Uterus (tissue), 4 donors: Measurements from ENCODE around the gene TMEM245. TPM values are rescaled to one million over a fixed set of nuclear protein-coding genes. Genes with fewer than 3 reads are reported as not detected.
"Not testable (repeated sequence)": the region's sequence is repeated elsewhere in the genome, so short reads cannot be mapped to it uniquely, and the experiment has no call there.

Experiments
- DNase-seq, 2 donors: peaks; one replicate each; pipeline ENCODE4 v3.0.0-alpha.2; 2019 to 2020
- H3K27ac ChIP-seq, 2 donors: fragments of 200-600 bp; sonication (generic); 1 replicate in 1 of 2; 2 replicates in 1 of 2; pipeline ENCODE4 v1.5.1; 2016 to 2018
- H3K27me3 ChIP-seq, 2 donors: fragments of 200-600 bp; sonication (generic); one replicate each; pipeline ENCODE4 v1.5.1; 2018 to 2019; ENCODE audit warnings: control low read depth in 1 of 2
- H3K36me3 ChIP-seq, 2 donors: fragments of 200-600 bp; sonication (generic); one replicate each; pipeline ENCODE4 v1.5.1; 2019; ENCODE audit warnings: control low read depth in 1 of 2
- H3K4me1 ChIP-seq, 2 donors: fragments of 200-600 bp; sonication (generic); one replicate each; pipeline ENCODE4 v1.5.1; 2018 to 2019; ENCODE audit warnings: control low read depth in 1 of 2
- H3K4me3 ChIP-seq, 2 donors: fragments of 200-600 bp; sonication (generic); 1 replicate in 1 of 2; 2 replicates in 1 of 2; pipeline ENCODE4 v1.5.1; 2018 to 2019; ENCODE audit warnings: mild to moderate bottlenecking in 1 of 2
- H3K9me3 ChIP-seq, 2 donors: fragments of 200-600 bp; sonication (generic); one replicate each; pipeline ENCODE4 v1.5.1; 2019; ENCODE audit warnings: control low read depth in 1 of 2
- CTCF ChIP-seq, 4 experiments: fragments of 200-600 bp in 2 of 4; fragments of 450-650 bp in 2 of 4; sonication (generic) in 2 of 4; IDR thresholded peaks; one replicate each; pipeline ENCODE4 v1.5.1; 2016 to 2019; ENCODE audit warnings: antibody characterized with exemption in 4 of 4, mild to moderate bottlenecking in 2 of 4, moderate library complexity in 1 of 4
- POLR2A ChIP-seq, 2 donors: fragments of 450-650 bp; IDR thresholded peaks; one replicate each; pipeline ENCODE4 v1.6.1; 2016; ENCODE audit warnings: antibody characterized with exemption in 2 of 2, mild to moderate bottlenecking in 1 of 2, moderate library complexity in 1 of 2
- intact Hi-C: fragments of 100-400 bp; cut with DNase I; formaldehyde crosslinking; loops from one replicate; pipeline ENCODE4 v1.15.1; 2023; ENCODE audit warnings: low total_unique reads
- total RNA-seq, 4 donors: library from RNA; depleted of rRNA in 3 of 4; stranded (reverse); fragments of >200 nt in 3 of 4; gene quantifications; one replicate each; pipeline versions ENCODE4 v1.1.0 to v1.2.4, GENCODE V29; 2014 to 2023
- donor health status: DM: yes; HTN: yes; CAD: no.

TMEM245 gene
- total RNA-seq, 4 donors from 2014 or later = 59.7 to 80.0 (median 76.0) TPM

DNA sequence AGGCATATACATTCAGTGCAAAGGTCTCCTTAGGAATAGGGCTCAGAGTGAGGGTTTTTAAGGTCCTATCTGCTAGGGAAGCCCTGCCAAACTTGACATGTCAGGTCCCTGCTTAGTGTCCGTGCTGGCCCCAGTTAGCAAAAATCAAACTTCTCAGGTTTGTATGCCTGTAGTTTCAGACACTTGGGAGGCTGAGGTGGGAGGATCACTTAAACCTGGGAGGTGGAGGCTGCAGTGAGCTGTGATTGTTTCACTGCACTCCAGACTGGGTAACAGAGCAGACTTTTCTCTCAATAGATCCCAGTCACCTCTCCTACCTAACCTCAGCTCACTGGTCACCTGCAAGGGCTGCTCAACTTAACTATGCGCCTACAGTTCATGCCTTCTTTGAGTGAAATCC lies 18.7 kb upstream of the TMEM245 start:
- TF ChIP-seq CTCF (IDR thresholded peaks at IDR 0.05) (no peak), POLR2A (IDR thresholded peaks at IDR 0.05) (no peak)
- Histone ChIP-seq H3K36me3 (no peaks in the 10 kb centered on the region), H3K27me3 (no peaks in the 10 kb centered on the region), H3K4me3 (no peak overlapping the region), H3K27ac (no peak overlapping the region), H3K9me3 (no peaks in the 10 kb centered on the region), H3K4me1 (no peaks in the 10 kb centered on the region)
- intact Hi-C loops = no loop called here
- no peak for DNase-seq

GRCh38 chr9:109134167-109134578 lies 14.4 kb upstream of the TMEM245 start:
- H3K9me3 ChIP-seq = no peaks in the 10 kb centered on the region
- H3K36me3 ChIP-seq = no peaks in the 10 kb centered on the region
- DNase-seq = no peak
- TF ChIP-seq CTCF (IDR thresholded peaks at IDR 0.05) = no peak
- no peak for TF ChIP-seq POLR2A (IDR thresholded peaks at IDR 0.05)
- no peak overlapping the region for H3K4me3 ChIP-seq
- H3K27me3 ChIP-seq = no peaks in the 10 kb centered on the region
- H3K27ac ChIP-seq = no peak overlapping the region
- intact Hi-C loops = no loop called here
- H3K4me1 ChIP-seq = no peaks in the 10 kb centered on the region

DNA sequence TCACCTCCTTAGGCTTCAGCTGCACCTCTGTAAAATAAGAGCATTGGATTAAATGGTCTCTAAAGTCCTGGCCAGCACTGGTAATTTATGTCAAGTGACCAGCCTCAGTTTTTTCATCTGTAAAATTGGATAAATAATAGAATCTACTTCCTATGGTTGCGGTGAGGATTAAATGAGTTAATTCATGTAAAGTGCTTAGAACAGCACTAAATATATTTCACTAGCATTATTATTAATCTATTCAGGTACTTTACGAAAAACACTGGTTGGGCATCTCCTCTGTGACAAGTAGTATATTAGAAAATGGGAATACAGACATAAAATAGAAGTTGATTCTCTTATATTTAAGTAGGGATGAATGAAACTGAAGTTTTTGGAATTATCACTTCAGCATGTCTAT lies 13.8 kb upstream of the TMEM245 start:
- intact Hi-C loops = no loop called here
- H3K27me3 ChIP-seq = no peaks in the 10 kb centered on the region
- H3K4me1 ChIP-seq = no peaks in the 10 kb centered on the region
- no peak overlapping the region for H3K27ac ChIP-seq
- DNase-seq = no peak
- H3K36me3 ChIP-seq = no peaks in the 10 kb centered on the region
- H3K4me3 ChIP-seq = no peak overlapping the region
- no peak for TF ChIP-seq POLR2A (IDR thresholded peaks at IDR 0.05)
- TF ChIP-seq CTCF (IDR thresholded peaks at IDR 0.05) = no peak
- H3K9me3 ChIP-seq = no peaks in the 10 kb centered on the region

DNA sequence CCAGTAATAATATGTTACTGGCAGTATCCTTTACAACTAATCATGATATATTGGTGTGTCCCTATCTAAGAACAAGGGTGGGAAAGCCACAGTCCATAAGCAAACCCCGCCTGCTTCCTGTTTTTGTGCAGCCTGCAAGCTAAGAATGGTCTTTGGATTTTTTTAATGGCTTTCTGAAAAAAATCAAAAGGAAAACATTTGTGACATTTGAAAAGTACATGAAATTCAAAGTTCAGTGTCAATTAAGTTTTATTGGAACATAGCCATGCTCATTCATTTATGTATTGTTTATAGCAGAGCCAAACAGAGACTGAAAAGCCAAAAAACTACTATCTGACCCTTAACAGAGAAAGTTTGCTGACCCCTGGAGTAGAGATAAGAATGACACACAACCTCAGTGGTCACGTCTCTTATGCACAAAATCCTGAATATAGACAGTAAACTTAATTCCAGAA lies 12.8 kb upstream of the TMEM245 start:
- TF ChIP-seq POLR2A (IDR thresholded peaks at IDR 0.05) = no peak
- TF ChIP-seq CTCF (IDR thresholded peaks at IDR 0.05) = no peak
- Histone ChIP-seq H3K36me3 (no peaks in the 10 kb centered on the region), H3K27me3 (no peaks in the 10 kb centered on the region), H3K4me3 (no peak overlapping the region), H3K9me3 (no peaks in the 10 kb centered on the region), H3K27ac (no peak overlapping the region), H3K4me1 (no peaks in the 10 kb centered on the region)
- intact Hi-C loops = no loop called here
- no peak for DNase-seq

DNA sequence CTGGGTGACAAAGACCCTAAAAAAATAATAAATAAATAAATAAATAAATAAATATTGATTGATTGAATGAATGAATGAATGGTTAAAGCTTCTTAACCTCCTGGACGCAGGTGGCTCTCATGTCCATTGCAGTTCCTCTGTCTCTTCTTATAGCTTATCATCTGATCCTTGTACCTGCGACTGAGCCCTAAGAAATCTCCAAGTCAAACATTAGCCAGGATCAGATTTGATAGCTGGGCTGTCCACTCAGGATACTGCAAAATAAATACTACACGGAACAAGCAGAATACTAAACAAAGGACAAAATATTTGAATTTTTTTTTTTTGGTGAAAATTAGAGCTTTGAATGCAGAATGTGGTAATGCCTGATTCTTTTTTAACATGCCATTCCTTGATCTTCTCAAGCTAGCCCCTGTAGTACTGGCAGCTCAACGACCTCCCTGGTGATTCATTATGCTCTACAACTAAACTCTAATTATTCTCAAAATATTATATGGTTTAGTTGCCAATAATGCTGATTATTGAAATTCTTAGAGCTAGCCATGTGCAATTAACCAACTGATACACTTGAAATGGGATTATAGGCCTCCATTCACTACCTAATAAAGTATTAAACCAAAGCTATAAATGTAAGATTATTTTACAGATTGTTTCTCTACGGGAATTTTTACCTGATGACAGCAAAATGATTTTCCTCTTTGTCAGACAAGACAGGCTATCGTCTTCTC lies 9.9 kb upstream of the TMEM245 start:
- no peaks in the 10 kb centered on the region for H3K4me1 ChIP-seq
- intact Hi-C loops = no loop called here
- no peaks in the 10 kb centered on the region for H3K9me3 ChIP-seq
- TF ChIP-seq CTCF (IDR thresholded peaks at IDR 0.05) (no peak), POLR2A (IDR thresholded peaks at IDR 0.05) (no peak)
- no peak overlapping the region for H3K27ac ChIP-seq
- no peaks in the 10 kb centered on the region for H3K36me3 ChIP-seq
- no peaks in the 10 kb centered on the region for H3K27me3 ChIP-seq
- no peak overlapping the region for H3K4me3 ChIP-seq
- DNase-seq = no peak

GRCh38 chr9:109126671-109127070 lies 6.9 kb upstream of the TMEM245 start:
- H3K36me3 ChIP-seq, H3K9me3 ChIP-seq, intact Hi-C loops, H3K4me3 ChIP-seq, H3K4me1 ChIP-seq, H3K27ac ChIP-seq, H3K27me3 ChIP-seq, DNase-seq: not testable (repeated sequence)
